ENCODE measurements around the gene TM4SF5. TPM values are rescaled to one million over a fixed set of nuclear protein-coding genes. Genes with fewer than 3 reads are reported as not detected.

TM4SF5 gene
- total and polyA plus RNA-seq, 2 of the 8 experiments (the other 6 are each of a cell fraction or from before 2014, with no cell fraction given), result not detected

- Histone ChIP-seq H3K56ac (replicated peaks; ENCODE audit: insufficient read length, low read depth, low read length) (no peak overlapping the region), H3K4me2 (ENCODE audit: insufficient read depth in 1 of 2, low read depth in 2 of 2, low read length in 2 of 2) (no peak overlapping the region; a peak in 1 of 4 replicates), H3K18ac (ENCODE audit: extremely low read depth, low read length) (no peak overlapping the region), H3K9me3 (ENCODE audit: insufficient read depth in 2 of 2, low read depth in 1 of 2, low read length in 1 of 2) (no peaks in the 10 kb centered on the region; a peak in 1 of 4 replicates), H3K23ac (ENCODE audit: insufficient read length) (no peak overlapping the region), H3K79me1 (ENCODE audit: low read depth, low read length) (no peaks in the 10 kb centered on the region), H2AFZ (ENCODE audit: low read length) (no peak overlapping the region), H3K4me3 (ENCODE audit: extremely low read depth in 1 of 4, insufficient read depth in 2 of 4, low read depth in 3 of 4, low read length in 4 of 4) (no peak overlapping the region), H2BK5ac (ENCODE audit: low read depth, low read length) (no peak overlapping the region), H3K14ac (ENCODE audit: insufficient read length) (no peak overlapping the region), H3K23me2 (ENCODE audit: low read depth, low read length) (peaks cover 19% of the 10 kb centered on the region; the same call in 1 of the 2 replicates), H2BK12ac (ENCODE audit: low read depth, low read length) (no peak overlapping the region), H2AK5ac (ENCODE audit: low read depth, low read length) (no peak overlapping the region), H4K8ac (ENCODE audit: extremely low read depth, insufficient read depth, low read length) (no peak overlapping the region), H4K5ac (ENCODE audit: insufficient read length, low read depth, low read length) (no peak overlapping the region), H3K27ac (ENCODE audit: low read depth, low read length) (no peak overlapping the region), H3K9ac (replicated peaks in 1 of 4; ENCODE audit: extremely low read depth in 1 of 4, low read depth in 3 of 4, low read length in 3 of 4) (no peak overlapping the region), H4K20me1 (replicated peaks in 1 of 2; ENCODE audit: control insufficient read depth in 1 of 2, insufficient read depth in 2 of 2, low read length in 2 of 2) (no peaks in the 10 kb centered on the region), H3K36me3 (ENCODE audit: control insufficient read depth in 2 of 4, insufficient read depth in 4 of 4, low read length in 3 of 4) (no peaks in the 10 kb centered on the region; a peak in 1 of 8 replicates), H4K91ac (replicated peaks; ENCODE audit: insufficient read length, low read length) (no peak overlapping the region), H2BK20ac (ENCODE audit: low read length) (no peak overlapping the region), H2BK15ac (ENCODE audit: low read length) (no peak overlapping the region), H3K27me3 (replicated peaks in 1 of 4; ENCODE audit: control insufficient read depth in 3 of 4, extremely low read depth in 1 of 4, insufficient read depth in 3 of 4, low read length in 3 of 4) (peaks cover 29 to 64% (median 49%) of the 10 kb centered on the region in 4 experiments), H3K4ac (replicated peaks; ENCODE audit: insufficient read length, low read depth, low read length) (no peak overlapping the region), H2BK120ac (replicated peaks; ENCODE audit: low read depth, low read length) (no peak overlapping the region), H3K4me1 (replicated peaks in 1 of 4; ENCODE audit: control insufficient read depth in 3 of 4, insufficient read depth in 4 of 4, low read length in 3 of 4) (peaks cover 0 to 10% (median 7%) of the 10 kb centered on the region in 4 experiments; a peak in 5 of 7 replicates), H3K79me2 (ENCODE audit: control insufficient read depth in 1 of 2, insufficient read depth in 2 of 2, low read length in 2 of 2) (no peaks in the 10 kb centered on the region)
- no peak for DNase-seq (ENCODE audit: low read depth in 1 of 2, low spot score in 2 of 2)
- no peak for FAIRE-seq
- ChIA-PET CTCF (ENCODE audit: partially characterized antibody) (no interaction called here), POLR2A (ENCODE audit: partially characterized antibody) (no interaction called here)
- WGBS, 2 experiments (ENCODE audit: extremely low coverage in 1 of 2, insufficient coverage in 1 of 2, insufficient read length in 1 of 2, insufficient replicate concordance in 2 of 2, low coverage in 1 of 2, low lambda C conversion rate in 2 of 2, missing lambda C conversion rate in 1 of 2), result 92% methylated on average over 7 of the region's 8 CpGs; no CpG with 5 or more reads in 1 of the 2 experiments
- TF ChIP-seq USF2 (IDR thresholded peaks at IDR 0.05; ENCODE audit: low read length) (no peak), MAFK (IDR thresholded peaks at IDR 0.05; ENCODE audit: low read depth, low read length) (no peak), ZNF274 (IDR thresholded peaks at IDR 0.05; ENCODE audit: borderline replicate concordance, extremely low read depth, low read length) (no peak), CREB1 (IDR thresholded peaks at IDR 0.05) (no peak), JUND (IDR thresholded peaks at IDR 0.05; ENCODE audit: low read length) (no peak), HDAC6 (IDR thresholded peaks at IDR 0.05; ENCODE audit: low read depth, low read length) (no peak), SP4 (IDR thresholded peaks at IDR 0.05; ENCODE audit: low read length) (no peak), CEBPB (IDR thresholded peaks at IDR 0.05; ENCODE audit: low read depth, low read length) (no peak), CHD1 (IDR thresholded peaks at IDR 0.05; ENCODE audit: low read depth, low read length) (no peak), NANOG (IDR thresholded peaks at IDR 0.05; ENCODE audit: insufficient read depth, low read depth, low read length, poor library complexity, severe bottlenecking) (no peak), BCL11A (IDR thresholded peaks at IDR 0.05; ENCODE audit: low read depth in 2 of 2, low read length in 2 of 2) (no peak), SIN3A (conservative IDR thresholded peaks at IDR 0.05 in 1 of 2, IDR thresholded peaks at IDR 0.05 in 1 of 2; ENCODE audit: low read depth in 1 of 2, low read length in 2 of 2) (no peak), EGR1 (IDR thresholded peaks at IDR 0.05; ENCODE audit: borderline replicate concordance, low read depth, low read length) (no peak), GTF2F1 (IDR thresholded peaks at IDR 0.05; ENCODE audit: borderline replicate concordance, low read depth, low read length) (no peak)
Observed at GRCh38 chr17:4740584-4740983, 31.1 kb upstream of the TM4SF5 start.
